WTC11 (cell line): Measurements from ENCODE around the gene RBFOX2.

Source experiments
- CREB1 ChIP-seq: sonication (generic); formaldehyde crosslinking; IDR thresholded peaks from 2 replicates; pipeline ENCODE4 v1.8.0; 2023; ENCODE audit warnings: mild to moderate bottlenecking, missing genetic modification reagents
- CTCF ChIP-seq: fragments of 200-600 bp; IDR thresholded peaks from 2 replicates; pipeline ENCODE4 v1.8.0; 2022; ENCODE audit warnings: antibody characterized with exemption
- IRF2 ChIP-seq: sonication (generic); formaldehyde crosslinking; IDR thresholded peaks from 2 replicates; pipeline ENCODE4 v1.8.0; 2022; ENCODE audit warnings: low read depth, missing genetic modification reagents, borderline replicate concordance
- MAX ChIP-seq: sonication (generic); formaldehyde crosslinking; IDR thresholded peaks from 2 replicates; pipeline ENCODE4 v1.8.0; 2022; ENCODE audit warnings: mild to moderate bottlenecking, missing genetic modification reagents
- NR2C2 ChIP-seq: sonication (generic); formaldehyde crosslinking; IDR thresholded peaks from 2 replicates; pipeline ENCODE4 v1.8.0; 2022; ENCODE audit warnings: mild to moderate bottlenecking, missing genetic modification reagents
- NR3C1 ChIP-seq: sonication (generic); formaldehyde crosslinking; conservative IDR thresholded peaks from 2 replicates; pipeline ENCODE4 v1.8.1; 2023; ENCODE audit warnings: low read depth, mild to moderate bottlenecking, missing genetic modification reagents
- SP1 ChIP-seq: sonication (generic); formaldehyde crosslinking; conservative IDR thresholded peaks from 2 replicates; pipeline ENCODE4 v1.8.1; 2022; ENCODE audit warnings: missing genetic modification reagents
- USF1 ChIP-seq: sonication (generic); formaldehyde crosslinking; IDR thresholded peaks from 2 replicates; pipeline ENCODE4 v1.8.0; 2022; ENCODE audit warnings: mild to moderate bottlenecking, missing genetic modification reagents
- ZBTB21 ChIP-seq: sonication (generic); formaldehyde crosslinking; IDR thresholded peaks from 2 replicates; pipeline ENCODE4 v1.8.1; 2023; ENCODE audit warnings: mild to moderate bottlenecking, missing genetic modification reagents, borderline replicate concordance
- ZNF416 ChIP-seq: fragments of 250-450 bp; sonication (Bioruptor Pico); IDR thresholded peaks from 2 replicates; pipeline ENCODE4 v1.9.0; 2021; ENCODE audit warnings: mild to moderate bottlenecking, inconsistent platforms
- TF ChIP-seq, protein P1 (sequence below): sonication (generic); formaldehyde crosslinking; IDR thresholded peaks from 2 replicates; pipeline ENCODE4 v1.8.1; 2023; ENCODE audit warnings: mild to moderate bottlenecking, missing genetic modification reagents
- TF ChIP-seq, protein P2 (sequence below): sonication (generic); formaldehyde crosslinking; IDR thresholded peaks from 2 replicates; pipeline ENCODE4 v1.8.0; 2022; ENCODE audit warnings: missing genetic modification reagents

DNA sequence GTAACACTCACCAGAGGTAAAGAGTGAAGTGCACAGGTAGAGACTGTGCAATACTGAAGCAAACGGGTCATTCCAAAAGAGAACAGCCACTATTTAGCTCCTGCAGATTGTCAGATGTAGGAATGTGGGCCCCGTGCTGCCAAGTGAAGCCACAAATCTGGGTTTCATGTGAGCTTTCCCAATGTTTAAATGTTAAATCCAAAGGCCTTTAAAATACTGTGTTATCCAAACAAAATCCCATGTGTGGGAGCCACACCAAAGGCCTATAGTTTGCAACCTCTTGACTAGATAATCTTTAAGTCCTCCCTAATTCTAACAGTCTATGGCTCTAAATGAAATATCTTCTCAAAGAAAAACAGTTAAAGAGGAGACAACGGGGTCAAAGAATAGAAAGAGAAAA is 43.3 kb downstream of the RBFOX2 start:
- TF ChIP-seq, protein P1, sequence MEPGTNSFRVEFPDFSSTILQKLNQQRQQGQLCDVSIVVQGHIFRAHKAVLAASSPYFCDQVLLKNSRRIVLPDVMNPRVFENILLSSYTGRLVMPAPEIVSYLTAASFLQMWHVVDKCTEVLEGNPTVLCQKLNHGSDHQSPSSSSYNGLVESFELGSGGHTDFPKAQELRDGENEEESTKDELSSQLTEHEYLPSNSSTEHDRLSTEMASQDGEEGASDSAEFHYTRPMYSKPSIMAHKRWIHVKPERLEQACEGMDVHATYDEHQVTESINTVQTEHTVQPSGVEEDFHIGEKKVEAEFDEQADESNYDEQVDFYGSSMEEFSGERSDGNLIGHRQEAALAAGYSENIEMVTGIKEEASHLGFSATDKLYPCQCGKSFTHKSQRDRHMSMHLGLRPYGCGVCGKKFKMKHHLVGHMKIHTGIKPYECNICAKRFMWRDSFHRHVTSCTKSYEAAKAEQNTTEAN (CRISPR knock-in tag), result no peak
- TF ChIP-seq CTCF (no peak), ZNF416 (CRISPR knock-in tag) (no peak), CREB1 (no peak), IRF2 (no peak), NR2C2 (no peak), USF1 (no peak), MAX (no peak), ZBTB21 (CRISPR knock-in tag) (no peak), NR3C1 (no peak), SP1 (no peak)
- TF ChIP-seq, protein P2, sequence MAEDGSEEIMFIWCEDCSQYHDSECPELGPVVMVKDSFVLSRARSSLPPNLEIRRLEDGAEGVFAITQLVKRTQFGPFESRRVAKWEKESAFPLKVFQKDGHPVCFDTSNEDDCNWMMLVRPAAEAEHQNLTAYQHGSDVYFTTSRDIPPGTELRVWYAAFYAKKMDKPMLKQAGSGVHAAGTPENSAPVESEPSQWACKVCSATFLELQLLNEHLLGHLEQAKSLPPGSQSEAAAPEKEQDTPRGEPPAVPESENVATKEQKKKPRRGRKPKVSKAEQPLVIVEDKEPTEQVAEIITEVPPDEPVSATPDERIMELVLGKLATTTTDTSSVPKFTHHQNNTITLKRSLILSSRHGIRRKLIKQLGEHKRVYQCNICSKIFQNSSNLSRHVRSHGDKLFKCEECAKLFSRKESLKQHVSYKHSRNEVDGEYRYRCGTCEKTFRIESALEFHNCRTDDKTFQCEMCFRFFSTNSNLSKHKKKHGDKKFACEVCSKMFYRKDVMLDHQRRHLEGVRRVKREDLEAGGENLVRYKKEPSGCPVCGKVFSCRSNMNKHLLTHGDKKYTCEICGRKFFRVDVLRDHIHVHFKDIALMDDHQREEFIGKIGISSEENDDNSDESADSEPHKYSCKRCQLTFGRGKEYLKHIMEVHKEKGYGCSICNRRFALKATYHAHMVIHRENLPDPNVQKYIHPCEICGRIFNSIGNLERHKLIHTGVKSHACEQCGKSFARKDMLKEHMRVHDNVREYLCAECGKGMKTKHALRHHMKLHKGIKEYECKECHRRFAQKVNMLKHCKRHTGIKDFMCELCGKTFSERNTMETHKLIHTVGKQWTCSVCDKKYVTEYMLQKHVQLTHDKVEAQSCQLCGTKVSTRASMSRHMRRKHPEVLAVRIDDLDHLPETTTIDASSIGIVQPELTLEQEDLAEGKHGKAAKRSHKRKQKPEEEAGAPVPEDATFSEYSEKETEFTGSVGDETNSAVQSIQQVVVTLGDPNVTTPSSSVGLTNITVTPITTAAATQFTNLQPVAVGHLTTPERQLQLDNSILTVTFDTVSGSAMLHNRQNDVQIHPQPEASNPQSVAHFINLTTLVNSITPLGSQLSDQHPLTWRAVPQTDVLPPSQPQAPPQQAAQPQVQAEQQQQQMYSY, result no peak
